Vagina (tissue), 2 donors: ENCODE data around the gene TAS2R41. TPM values are rescaled to one million over a fixed set of nuclear protein-coding genes. Genes with fewer than 3 reads are reported as not detected.
A peak's percentile ranks its signal among the peaks of the same experiment; 100 is the strongest.
"Not testable (repeated sequence)": the region's sequence is repeated elsewhere in the genome, so short reads cannot be mapped to it uniquely, and the experiment has no call there.

Experiments
- DNase-seq, 2 donors: peaks; one replicate each; pipeline ENCODE4 v3.0.0-alpha.2; 2017; ENCODE audit errors: extremely low spot score in 2 of 2
- H3K27ac ChIP-seq: fragments of 200-600 bp; sonication (generic); one replicate; pipeline ENCODE4 v1.5.1; 2019
- H3K27me3 ChIP-seq: fragments of 200-600 bp; sonication (generic); one replicate; pipeline ENCODE4 v1.5.1; 2019
- H3K36me3 ChIP-seq, 2 donors: fragments of 200-600 bp; sonication (generic); one replicate each; pipeline ENCODE4 v1.5.1; 2017 to 2019
- H3K4me1 ChIP-seq: fragments of 200-600 bp; sonication (generic); one replicate; pipeline ENCODE4 v1.5.1; 2019
- H3K4me3 ChIP-seq, 2 donors: fragments of 200-600 bp; sonication (generic); 1 replicate in 1 of 2; 2 replicates in 1 of 2; pipeline ENCODE4 v1.5.1; 2016 to 2019
- H3K9me3 ChIP-seq: fragments of 200-600 bp; sonication (generic); one replicate; pipeline ENCODE4 v1.5.1; 2019
- CTCF ChIP-seq, 3 experiments: fragments of 450-650 bp in 2 of 3; fragments of 200-600 bp in 1 of 3; sonication (generic) in 1 of 3; IDR thresholded peaks; one replicate each; pipeline ENCODE4 v1.5.1; 2017 to 2019; ENCODE audit warnings: antibody characterized with exemption in 3 of 3, mild to moderate bottlenecking in 2 of 3, moderate library complexity in 2 of 3
- POLR2A ChIP-seq, 2 donors: fragments of 450-650 bp; IDR thresholded peaks; one replicate each; pipeline ENCODE4 v1.6.1; 2017; ENCODE audit warnings: antibody characterized with exemption in 2 of 2, mild to moderate bottlenecking in 2 of 2, moderate library complexity in 2 of 2
- POLR2AphosphoS5 ChIP-seq, 2 donors: sonication (generic); formaldehyde crosslinking; IDR thresholded peaks; one replicate each; pipeline ENCODE4 v1.9.0; 2017; ENCODE audit warnings: antibody characterized with exemption in 2 of 2, mild to moderate bottlenecking in 2 of 2, low read depth in 1 of 2; ENCODE audit not compliant: insufficient read depth in 1 of 2
- intact Hi-C: fragments of 100-400 bp; cut with DNase I; formaldehyde crosslinking; loops from one replicate; pipeline ENCODE4 v1.15.1; 2023
- total RNA-seq: library from RNA; depleted of rRNA; stranded (reverse); fragments of >200 nt; gene quantifications from one replicate; pipeline ENCODE4 v1.2.3, GENCODE V29; 2016

Gene TAS2R41
- total RNA-seq, 1 donor from 2014 or later, result not detected

DNA sequence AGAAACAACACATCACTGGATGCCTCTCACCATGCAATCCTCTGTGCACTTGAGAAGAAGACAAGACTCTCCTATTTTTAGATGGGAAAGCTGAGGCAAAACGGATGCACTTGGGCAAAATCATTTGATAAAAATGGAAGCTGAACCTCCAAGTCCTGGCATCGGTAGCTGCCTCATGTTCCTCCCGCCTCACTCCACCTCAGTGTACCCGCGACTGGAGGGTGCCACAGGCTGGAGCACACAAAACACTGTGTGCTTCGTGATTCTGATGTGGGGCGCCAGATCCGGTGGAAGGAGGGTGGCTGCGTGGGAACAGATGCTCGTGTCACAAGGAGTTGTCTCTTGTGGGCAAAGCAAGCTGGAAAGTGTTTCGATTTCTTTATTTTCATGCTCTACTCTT, 41.3 kb downstream of the TAS2R41 start:
- no peak for DNase-seq
- Histone ChIP-seq H3K4me3 (no peak overlapping the region), H3K36me3 (no peaks in the 10 kb centered on the region), H3K27ac (no peak overlapping the region), H3K27me3 (no peaks in the 10 kb centered on the region), H3K4me1 (peaks cover 9% of the 10 kb centered on the region), H3K9me3 (no peaks in the 10 kb centered on the region)
- no peak for TF ChIP-seq POLR2AphosphoS5 (IDR thresholded peaks at IDR 0.05; ENCODE audit: insufficient read depth in 1 of 2, low read depth in 1 of 2)
- TF ChIP-seq POLR2A (IDR thresholded peaks at IDR 0.05), result no peak
- no peak for TF ChIP-seq CTCF (IDR thresholded peaks at IDR 0.05)
- intact Hi-C loops, result no loop called here

DNA sequence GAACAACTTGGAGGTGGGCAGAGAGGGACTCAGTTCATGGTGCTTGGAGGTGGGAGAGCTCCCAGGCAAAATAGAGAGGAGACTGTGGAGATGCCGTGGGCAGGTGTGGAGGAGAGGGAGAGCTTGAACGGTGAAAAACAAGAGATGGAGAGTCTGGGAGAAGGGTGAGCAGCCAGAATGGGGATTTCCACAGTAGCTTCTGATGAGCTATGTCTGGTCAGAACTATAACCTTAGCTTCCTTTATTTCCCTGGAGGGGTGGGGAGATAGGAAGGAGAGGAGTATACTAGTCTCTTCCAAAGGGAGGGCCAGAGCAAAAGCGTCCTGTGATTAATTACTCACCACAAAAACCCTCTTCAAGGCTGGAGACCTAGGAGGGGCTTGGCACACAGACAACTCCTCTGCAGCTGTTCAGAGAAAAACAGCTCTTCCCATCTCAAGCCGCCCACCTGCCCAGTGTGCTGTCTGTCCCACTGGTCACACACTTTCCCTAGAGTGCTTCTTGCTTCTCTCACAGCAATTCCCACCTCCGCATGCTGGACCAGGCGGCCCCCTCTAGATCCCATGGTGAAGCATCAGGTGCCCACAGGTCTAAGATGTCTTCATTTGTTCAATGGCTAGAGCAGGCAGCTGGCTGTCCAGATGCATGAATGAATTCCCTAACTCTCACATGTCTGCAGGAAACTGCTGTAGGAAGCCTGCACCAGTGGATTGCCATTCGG, 41.9 kb downstream of the TAS2R41 start:
- TF ChIP-seq CTCF (IDR thresholded peaks at IDR 0.05) (no peak), POLR2A (IDR thresholded peaks at IDR 0.05) (no peak), POLR2AphosphoS5 (IDR thresholded peaks at IDR 0.05; ENCODE audit: insufficient read depth in 1 of 2, low read depth in 1 of 2) (no peak)
- no peaks in the 10 kb centered on the region for H3K36me3 ChIP-seq
- intact Hi-C loops, result no loop called here
- H3K4me1 ChIP-seq, result peaks cover 9% of the 10 kb centered on the region
- H3K9me3 ChIP-seq, result no peaks in the 10 kb centered on the region
- H3K27me3 ChIP-seq, result no peaks in the 10 kb centered on the region
- DNase-seq, result peak in 1 of 2 donors; percentile 83
- no peak overlapping the region for H3K27ac ChIP-seq
- no peak overlapping the region for H3K4me3 ChIP-seq

GRCh38 chr7:143522309-143522916, 44.7 kb downstream of the TAS2R41 start:
- H3K36me3 ChIP-seq, H3K4me1 ChIP-seq, H3K9me3 ChIP-seq, H3K4me3 ChIP-seq, intact Hi-C loops, H3K27me3 ChIP-seq, DNase-seq, H3K27ac ChIP-seq: not testable (repeated sequence)

Other genes starting within 250 kb of the TAS2R41 start
- gene GSTK1, start 214.4 kb upstream of the TAS2R41 start, total RNA-seq, result 127 TPM
- not detected for gene TMEM139, start 192.9 kb upstream of the TAS2R41 start, total RNA-seq
- 24.8 TPM for gene CASP2, start 189.5 kb upstream of the TAS2R41 start, total RNA-seq
- gene CLCN1, start 161.8 kb upstream of the TAS2R41 start, total RNA-seq, result not detected
- gene FAM131B, start 115.2 kb upstream of the TAS2R41 start, total RNA-seq, result 1.5 TPM
- 86.2 TPM for gene ZYX, start 96.5 kb upstream of the TAS2R41 start, total RNA-seq
- 51.3 TPM for gene EPHA1, start 69.0 kb upstream of the TAS2R41 start, total RNA-seq
- not detected for gene TAS2R60, start 34.4 kb upstream of the TAS2R41 start, total RNA-seq
- gene CTAGE15, start 93.9 kb downstream of the TAS2R41 start, total RNA-seq, result not detected
- 9.1 TPM for gene TCAF2, start 143.1 kb downstream of the TAS2R41 start, total RNA-seq